ENCODE measurements around the gene SMYD3.

Gene SMYD3

DNA sequence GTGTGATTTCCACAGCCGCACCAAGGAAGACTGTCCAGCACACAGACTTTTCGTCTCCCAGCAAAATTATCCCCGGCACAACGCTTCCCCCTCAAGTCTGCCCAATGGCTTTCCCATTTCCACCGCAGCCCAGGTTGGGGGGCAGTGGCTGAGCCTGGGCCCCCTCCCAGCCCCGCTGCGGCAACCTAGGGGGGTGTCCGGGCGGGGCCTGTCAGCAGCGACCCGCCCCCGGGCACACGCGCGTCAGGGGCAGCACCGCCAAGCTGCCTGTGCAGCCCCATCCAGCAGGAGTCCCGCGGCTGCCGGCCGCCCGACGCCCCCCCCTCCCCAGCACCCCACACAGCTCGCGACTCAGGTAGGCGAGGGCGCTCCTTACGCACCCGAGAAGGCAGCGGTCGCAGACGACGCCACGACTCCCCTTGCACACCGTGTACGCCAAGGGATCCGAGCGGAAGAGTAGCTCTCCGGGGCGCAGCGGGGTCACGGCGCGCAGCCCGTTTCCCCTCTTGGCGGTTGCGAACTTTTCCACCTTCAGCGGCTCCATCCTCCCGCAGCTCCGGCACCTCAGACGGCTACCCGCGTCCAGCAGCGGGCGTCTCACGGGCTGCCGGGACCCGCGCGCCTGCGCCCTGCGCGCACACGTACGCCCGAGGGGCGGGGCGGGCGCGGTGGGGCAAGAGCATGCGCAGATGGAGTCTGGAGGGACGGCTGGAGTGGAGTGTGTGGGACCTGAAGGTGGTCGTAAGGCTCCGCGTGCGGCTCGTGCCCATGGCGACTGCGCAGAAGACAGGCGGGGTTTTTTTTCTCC, at the start of gene SMYD3:
Gene SMYD3 (minus strand): TSS at position 606 of the 808 bp plus-strand sequence.
- DNase-seq = peak; percentile 76 to 78

GRCh38 chr1:246554201-246554600, 47.1 kb upstream of the SMYD3 start:
- no peak for DNase-seq

DNA sequence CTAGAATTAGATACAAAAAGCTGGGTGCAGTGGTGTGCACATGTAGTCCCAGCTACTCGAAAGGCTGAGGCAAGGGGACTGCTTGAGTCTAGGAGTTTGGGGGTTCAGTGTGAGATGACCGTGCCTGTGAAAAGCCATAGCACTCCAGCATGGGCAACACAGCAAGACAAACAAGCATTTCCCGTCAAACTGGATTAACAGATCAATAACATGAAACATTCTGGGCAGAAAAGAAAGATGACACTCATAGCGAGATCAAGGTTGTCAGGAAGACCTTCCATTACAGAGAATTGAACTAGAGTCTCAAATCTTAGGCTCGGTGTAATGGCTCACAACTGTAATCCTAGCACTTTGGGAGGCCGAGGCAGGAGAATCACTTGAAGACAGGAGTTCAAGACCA, 45.0 kb upstream of the SMYD3 start:
- no peak for DNase-seq

DNA sequence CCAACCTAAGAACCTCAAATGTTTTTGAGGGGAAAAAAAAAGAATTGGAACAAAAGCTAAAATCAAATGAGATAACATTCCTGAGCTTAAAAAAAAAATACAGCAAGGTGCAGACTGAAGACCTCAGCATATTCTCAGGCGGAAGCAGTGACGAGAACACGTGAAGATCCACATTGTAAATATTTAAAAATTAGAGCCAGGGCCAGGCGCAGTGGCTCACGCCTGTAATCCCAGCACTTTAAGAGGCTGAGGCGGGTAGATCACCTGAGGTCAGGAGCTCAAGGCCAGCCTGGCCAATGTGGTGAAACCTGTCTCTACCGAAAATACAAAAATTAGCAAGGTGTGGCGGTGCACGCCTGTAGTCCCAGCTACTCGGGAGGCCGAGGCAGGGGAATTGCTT, 43.3 kb upstream of the SMYD3 start:
- no peak for DNase-seq

- no peak for DNase-seq
Measured at GRCh38 chr1:246549665-246550064, 42.6 kb upstream of the SMYD3 start.

DNA sequence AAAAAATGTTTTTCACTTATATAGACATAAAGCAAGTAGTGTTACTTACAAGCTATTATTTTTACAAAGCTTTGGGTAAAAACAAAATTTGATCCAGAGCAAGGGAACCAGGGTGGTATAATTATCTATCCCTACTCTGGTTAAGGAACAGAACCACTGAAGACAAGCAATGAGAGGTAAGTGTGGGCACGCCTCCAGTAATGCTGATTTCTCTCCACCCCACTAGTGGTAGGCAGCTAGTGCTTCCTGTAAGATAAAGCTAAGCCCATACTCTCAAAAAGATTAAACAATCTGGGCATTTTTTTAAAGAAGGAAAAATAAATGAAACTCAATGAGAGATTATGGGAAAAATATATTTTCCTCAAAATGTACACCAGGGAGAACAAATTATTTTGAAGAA, 36.9 kb upstream of the SMYD3 start:
- DNase-seq = no peak

DNA sequence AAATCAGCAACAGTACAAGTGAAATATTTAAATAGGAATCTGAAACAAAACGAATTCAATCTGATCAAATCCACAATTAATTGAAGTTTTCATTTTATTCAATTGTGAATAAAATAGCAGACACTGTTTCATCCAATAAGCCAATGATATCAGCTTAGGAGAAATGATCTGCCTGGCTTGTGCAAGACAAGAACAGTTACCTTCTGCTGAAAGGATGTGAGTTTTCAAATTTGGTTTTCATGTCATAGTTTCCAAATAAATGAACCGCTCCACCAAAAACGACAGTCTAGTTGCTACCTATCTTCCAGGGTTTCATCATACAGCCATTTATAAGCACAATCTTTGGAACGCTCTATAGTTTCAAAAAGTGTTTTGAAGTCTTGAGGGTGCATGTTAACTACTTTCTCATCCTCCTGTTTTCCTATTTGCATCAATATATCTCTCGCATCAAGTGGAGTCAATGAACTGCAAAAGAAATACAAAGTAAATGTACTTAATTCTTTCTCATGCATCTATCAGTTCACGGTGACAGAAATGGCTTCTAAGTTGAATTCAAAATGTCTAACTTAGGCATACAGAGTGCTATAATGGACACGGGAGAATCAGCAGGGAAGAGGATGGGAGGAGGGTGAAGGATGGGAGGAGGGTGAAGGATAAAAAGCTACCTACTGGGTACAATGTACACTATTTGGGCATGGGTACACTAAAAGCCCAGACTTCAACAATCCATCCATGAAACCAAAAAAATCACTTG, 33.8 kb upstream of the SMYD3 start:
- no peak for DNase-seq

- DNase-seq = no peak
Measured at GRCh38 chr1:246537887-246538286, 30.8 kb upstream of the SMYD3 start.

GRCh38 chr1:246537441-246537840, 30.4 kb upstream of the SMYD3 start:
- DNase-seq = no peak

- DNase-seq = no peak
Measured at GRCh38 chr1:246534114-246534513, 27.0 kb upstream of the SMYD3 start.

DNA sequence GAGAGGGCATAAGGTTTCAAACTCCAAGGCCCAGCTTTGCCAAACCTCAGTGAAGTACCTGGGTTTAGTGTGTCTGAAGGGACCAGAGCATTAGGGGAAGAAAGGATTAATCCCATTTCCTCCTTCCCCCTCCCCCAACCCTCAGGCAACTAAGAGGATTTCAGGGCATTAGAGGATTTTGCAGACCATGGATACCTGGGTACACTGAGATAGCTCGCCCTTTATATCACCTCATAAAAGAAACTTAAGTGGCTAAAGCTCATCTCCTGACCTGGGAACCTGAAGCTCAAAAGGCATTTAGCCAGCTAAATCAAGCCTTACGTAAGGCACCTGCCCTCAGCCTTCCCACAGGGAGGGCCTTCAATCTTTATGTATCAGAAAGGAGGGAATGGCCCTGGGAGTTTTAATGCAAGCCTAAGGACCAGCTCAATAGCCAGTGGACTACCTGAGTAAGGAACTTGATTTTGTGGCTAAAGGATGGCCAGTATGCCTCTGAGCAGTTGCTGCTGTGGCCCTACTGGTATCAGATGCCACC, 26.4 kb upstream of the SMYD3 start:
- no peak for DNase-seq

DNA sequence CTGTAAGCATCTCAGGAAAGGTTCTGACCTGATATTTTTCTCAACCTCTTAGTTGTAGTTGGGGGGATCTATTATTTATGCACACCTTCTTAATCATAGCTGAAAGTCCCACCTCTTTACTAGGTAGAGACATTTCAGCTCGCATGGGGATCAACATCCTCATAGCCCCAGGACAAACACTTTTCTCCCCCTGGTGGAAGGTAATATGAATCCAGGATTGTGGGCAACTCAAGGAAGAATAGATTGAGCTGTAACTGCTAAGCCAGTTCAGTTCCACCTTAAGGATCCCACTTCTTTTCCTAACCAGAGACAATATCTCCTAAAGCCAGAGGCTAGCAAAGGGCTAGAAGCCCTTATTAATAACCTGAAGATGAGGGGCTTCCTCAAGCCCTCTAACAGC, 25.4 kb upstream of the SMYD3 start:
- DNase-seq = no peak

DNA sequence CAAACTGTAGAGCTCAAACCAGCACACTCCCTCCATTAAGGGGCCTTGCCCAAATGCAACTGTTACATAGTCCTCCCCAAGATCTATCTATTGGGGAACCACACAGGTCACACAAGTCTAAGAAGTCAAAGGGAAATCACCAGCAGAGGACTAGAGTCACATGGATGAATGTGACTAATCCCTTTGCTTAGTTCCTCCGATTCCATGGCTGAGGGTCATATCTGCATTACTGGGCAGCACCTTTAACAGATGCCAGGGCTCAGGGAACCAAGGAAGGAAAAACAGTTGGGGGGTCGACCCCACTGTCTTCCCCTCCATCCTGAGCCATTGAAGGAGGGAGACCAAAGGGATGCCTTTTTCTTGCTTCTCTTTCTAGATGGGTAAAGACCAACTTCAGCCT, 23.4 kb upstream of the SMYD3 start:
- no peak for DNase-seq

- DNase-seq = no peak
Measured at GRCh38 chr1:246528933-246529731, 22.1 kb upstream of the SMYD3 start.

GRCh38 chr1:246527402-246528088, 20.5 kb upstream of the SMYD3 start:
- no peak for DNase-seq

- no peak for DNase-seq
Measured at GRCh38 chr1:246526915-246527314, 19.8 kb upstream of the SMYD3 start.

GRCh38 chr1:246526380-246526779, 19.3 kb upstream of the SMYD3 start:
- no peak for DNase-seq

GRCh38 chr1:246519514-246519913, 12.4 kb upstream of the SMYD3 start:
- DNase-seq = no peak

DNA sequence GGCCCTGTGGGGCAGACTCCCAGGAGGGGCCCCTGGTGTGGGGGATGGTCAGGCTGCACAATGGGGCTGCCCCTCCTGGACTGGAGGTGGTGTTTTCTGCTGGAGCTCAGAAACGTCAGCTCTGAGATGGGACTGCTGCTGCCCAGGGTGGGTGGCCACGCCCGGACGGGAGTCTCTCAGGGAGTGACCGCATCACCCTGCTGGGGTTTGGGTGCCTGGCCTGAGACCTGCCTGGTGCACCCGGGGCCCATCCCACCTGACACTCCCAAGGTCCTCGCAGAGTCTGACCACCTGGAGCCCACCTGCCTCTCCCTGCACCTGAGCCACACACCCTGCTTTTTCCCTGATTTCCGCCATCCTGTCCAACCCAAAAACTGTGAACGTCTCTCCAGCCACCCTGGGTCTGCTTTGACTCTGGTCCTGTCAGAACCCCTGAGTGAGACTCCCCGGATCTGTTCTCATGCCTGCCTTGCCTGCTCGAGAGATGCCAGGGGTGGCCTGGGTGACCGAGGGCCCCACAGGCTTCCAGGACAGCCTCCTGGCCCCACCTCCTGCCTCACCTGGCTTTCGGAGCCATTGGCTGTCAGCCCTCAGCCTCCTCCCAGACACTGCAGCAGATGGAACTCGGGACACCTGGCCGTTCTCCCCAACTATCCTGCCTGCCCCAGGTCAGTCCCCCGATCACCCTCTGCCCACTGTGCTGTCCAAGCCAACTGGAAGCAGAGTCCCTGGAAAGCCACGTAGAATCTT, 11.6 kb upstream of the SMYD3 start:
- no peak for DNase-seq

DNA sequence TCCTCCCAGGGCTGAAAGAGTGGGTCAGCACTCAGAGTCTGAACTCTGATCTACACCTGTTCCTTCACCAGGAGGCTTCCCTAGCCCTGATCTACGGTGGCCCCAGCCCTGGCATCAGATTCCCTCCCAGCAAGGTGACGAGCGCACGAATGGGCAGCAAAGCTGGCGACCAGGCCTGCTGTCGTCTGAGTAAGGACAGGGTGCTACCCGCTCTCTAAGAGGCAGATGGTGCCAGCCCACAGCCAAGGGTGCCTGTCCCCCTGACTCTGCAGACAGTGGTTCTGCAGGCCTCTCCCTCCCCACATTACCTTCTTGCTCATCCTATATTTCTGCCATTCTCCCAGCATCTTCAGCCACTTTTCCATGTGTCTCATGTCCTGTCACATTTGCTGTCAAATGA, 10.3 kb upstream of the SMYD3 start:
- DNase-seq = no peak

GRCh38 chr1:246516126-246516525, 9.0 kb upstream of the SMYD3 start:
- no peak for DNase-seq

Measured in hippocampal formation (tissue), 2 donors.